Liver (tissue), 3 donors: ENCODE measurements around the gene MMS19.
A peak's percentile ranks its signal among the peaks of the same experiment; 100 is the strongest.

ENCODE experiments used
- ATF3 ChIP-seq: IDR thresholded peaks from 2 replicates; pipeline ENCODE4 v1.6.1; 2016; ENCODE audit warnings: antibody characterized with exemption
- CTCF ChIP-seq: fragments of 150-350 bp; IDR thresholded peaks from 2 replicates; pipeline ENCODE4 v1.5.1; 2017; ENCODE audit warnings: improper control_type of control experiment, low read depth, low read length; ENCODE audit not compliant: missing input control
- GABPA ChIP-seq, 2 donors: IDR thresholded peaks in 1 of 2; conservative IDR thresholded peaks in 1 of 2; 2 replicates each; pipeline ENCODE4 v1.6.1; 2016; ENCODE audit warnings: antibody characterized with exemption in 2 of 2, mild to moderate bottlenecking in 1 of 2, moderate library complexity in 1 of 2
- HNF4A ChIP-seq, 2 donors: conservative IDR thresholded peaks; 2 replicates each; pipeline ENCODE4 v1.6.1; 2016; ENCODE audit warnings: antibody characterized with exemption in 2 of 2, mild to moderate bottlenecking in 2 of 2
- JUND ChIP-seq, 2 donors: IDR thresholded peaks; 2 replicates each; pipeline ENCODE4 v1.6.1; 2016; ENCODE audit warnings: antibody characterized with exemption in 2 of 2
- NR2F2 ChIP-seq: IDR thresholded peaks from 2 replicates; pipeline ENCODE4 v1.6.1; 2016; ENCODE audit warnings: antibody characterized with exemption
- RAD21 ChIP-seq, 2 donors: IDR thresholded peaks; 2 replicates each; pipeline ENCODE4 v1.6.1; 2016; ENCODE audit warnings: antibody characterized with exemption in 2 of 2, mild to moderate bottlenecking in 2 of 2
- REST ChIP-seq: IDR thresholded peaks from 2 replicates; pipeline ENCODE4 v1.6.1; 2016; ENCODE audit warnings: antibody characterized with exemption, mild to moderate bottlenecking
- RXRA ChIP-seq, 2 donors: IDR thresholded peaks; 2 replicates each; pipeline ENCODE4 v1.6.1; 2017 to 2018; ENCODE audit warnings: antibody characterized with exemption in 2 of 2, mild to moderate bottlenecking in 1 of 2
- SP1 ChIP-seq: IDR thresholded peaks from 2 replicates; pipeline ENCODE4 v1.6.1; 2018; ENCODE audit warnings: antibody characterized with exemption, mild to moderate bottlenecking
- TAF1 ChIP-seq: conservative IDR thresholded peaks from 2 replicates; pipeline ENCODE4 v1.6.1; 2016; ENCODE audit warnings: antibody characterized with exemption, mild to moderate bottlenecking
- YY1 ChIP-seq: IDR thresholded peaks from 2 replicates; pipeline ENCODE4 v1.6.1; 2016; ENCODE audit warnings: antibody characterized with exemption, mild to moderate bottlenecking
- ZBTB33 ChIP-seq: IDR thresholded peaks from 2 replicates; pipeline ENCODE4 v1.6.1; 2016; ENCODE audit warnings: antibody characterized with exemption
- donor health status: healthy.
- donor health status: healthy.

- TF ChIP-seq CTCF (no peak), YY1 (no peak), SP1 (no peak), RXRA (IDR thresholded peaks at IDR 0.05) (no peak), REST (no peak), RAD21 (IDR thresholded peaks at IDR 0.05) (peak in 1 of 2 donors; percentile 5), ZBTB33 (no peak), TAF1 (no peak), JUND (IDR thresholded peaks at IDR 0.05) (no peak), GABPA (IDR thresholded peaks at IDR 0.05 in 1 of 2, conservative IDR thresholded peaks at IDR 0.05 in 1 of 2) (no peak), HNF4A (conservative IDR thresholded peaks at IDR 0.05) (peak in 1 of 2 donors; percentile 23), ATF3 (no peak), NR2F2 (no peak)
These were observed 43.7 kb downstream of the MMS19 start for GRCh38 chr10:97454330-97455036.
